Cardiac muscle cell (in vitro differentiated cells and primary cell): ENCODE measurements around the gene ATF2. TPM values are rescaled to one million over a fixed set of nuclear protein-coding genes. Genes with fewer than 3 reads are reported as not detected.

Experiments
- DNase-seq, 2 donors: peaks; one replicate each; pipeline versions ENCODE4 v3.0.0 to v3.0.0-alpha.2; 2010 to 2017; ENCODE audit warnings: low read depth in 1 of 2, low spot score in 1 of 2
- H3K27ac ChIP-seq: fragments of 200-600 bp; sonication (generic); 2 replicates; pipeline ENCODE4 v1.5.1; 2016
- H3K27me3 ChIP-seq: fragments of 200-600 bp; sonication (generic); 2 replicates; pipeline ENCODE4 v1.6.0; 2016; ENCODE audit warnings: control low read depth
- H3K36me3 ChIP-seq: fragments of 200-600 bp; sonication (generic); 2 replicates; pipeline ENCODE4 v1.5.1; 2016; ENCODE audit warnings: control low read depth
- H3K4me1 ChIP-seq: fragments of 200-600 bp; sonication (generic); 2 replicates; pipeline ENCODE4 v1.8.1; 2017; ENCODE audit warnings: low read depth, mild to moderate bottlenecking, mixed run types
- H3K4me3 ChIP-seq: fragments of 200-600 bp; sonication (generic); 2 replicates; pipeline ENCODE4 v1.5.1; 2016; ENCODE audit warnings: mild to moderate bottlenecking
- H3K9me3 ChIP-seq: fragments of 200-600 bp; sonication (generic); 2 replicates; pipeline ENCODE4 v1.5.1; 2017; ENCODE audit warnings: low read depth, mild to moderate bottlenecking, control low read depth
- CTCF ChIP-seq: IDR thresholded peaks from 2 replicates; pipeline ENCODE4 v1.5.1; 2012; ENCODE audit warnings: low read depth, mild to moderate bottlenecking, low read length
- polyA plus RNA-seq: library from polyadenylated mRNA; unstranded; fragments of >200 nt; fragmentation: Nextera tagmentation; extraction: Ambion mirVana; gene quantifications from 2 replicates; pipeline ENCODE4 v1.2.1, GENCODE V29; 2016
- total RNA-seq: library from RNA; depleted of rRNA; stranded (reverse); fragments of >200 nt; gene quantifications from 2 replicates; pipeline ENCODE4 v1.2.3, GENCODE V29; 2016

Gene ATF2
- total and polyA plus RNA-seq, 2 experiments from 2014 or later = 25.7 to 40.9 TPM

- Histone ChIP-seq H3K9me3 (no peaks in the 10 kb centered on the region), H3K36me3 (no peaks in the 10 kb centered on the region), H3K4me1 (no peaks in the 10 kb centered on the region), H3K27ac (no peak overlapping the region), H3K27me3 (no peaks in the 10 kb centered on the region), H3K4me3 (no peak overlapping the region)
- TF ChIP-seq CTCF = no peak
- no peak for DNase-seq
Measured at GRCh38 chr2:175027755-175028154, 140.2 kb downstream of the ATF2 start.

GRCh38 chr2:175026385-175026784 is 141.6 kb downstream of the ATF2 start:
- Histone ChIP-seq H3K4me3 (no peak overlapping the region), H3K27me3 (no peaks in the 10 kb centered on the region), H3K36me3 (no peaks in the 10 kb centered on the region), H3K27ac (no peak overlapping the region), H3K4me1 (no peaks in the 10 kb centered on the region), H3K9me3 (no peaks in the 10 kb centered on the region)
- DNase-seq = no peak
- TF ChIP-seq CTCF = no peak

- Histone ChIP-seq H3K9me3 (no peaks in the 10 kb centered on the region), H3K27ac (no peak overlapping the region), H3K4me1 (no peaks in the 10 kb centered on the region), H3K36me3 (no peaks in the 10 kb centered on the region), H3K4me3 (no peak overlapping the region), H3K27me3 (no peaks in the 10 kb centered on the region)
- no peak for TF ChIP-seq CTCF
- DNase-seq = no peak
Measured at GRCh38 chr2:175025946-175026345, 142.1 kb downstream of the ATF2 start.

GRCh38 chr2:175025233-175025632 is 142.8 kb downstream of the ATF2 start:
- no peaks in the 10 kb centered on the region for H3K4me1 ChIP-seq
- DNase-seq = no peak
- H3K36me3 ChIP-seq = no peaks in the 10 kb centered on the region
- H3K4me3 ChIP-seq = no peak overlapping the region
- H3K27ac ChIP-seq = no peak overlapping the region
- no peaks in the 10 kb centered on the region for H3K27me3 ChIP-seq
- no peaks in the 10 kb centered on the region for H3K9me3 ChIP-seq
- no peak for TF ChIP-seq CTCF

GRCh38 chr2:175022923-175023322 is 145.1 kb downstream of the ATF2 start:
- no peak for TF ChIP-seq CTCF
- Histone ChIP-seq H3K27ac (no peak overlapping the region), H3K4me1 (no peaks in the 10 kb centered on the region)

More at GRCh38 chr2:175022923-175023322, 145.1 kb downstream of the ATF2 start:
- Histone ChIP-seq H3K27me3 (no peaks in the 10 kb centered on the region), H3K9me3 (no peaks in the 10 kb centered on the region), H3K4me3 (no peak overlapping the region), H3K36me3 (no peaks in the 10 kb centered on the region)
- DNase-seq = no peak

Other genes starting within 250 kb of the ATF2 start
- 47.0 and 64.3 TPM in 2 replicates for gene CHN1, start 162.8 kb downstream of the ATF2 start, total RNA-seq
- gene CHN1, start 162.8 kb downstream of the ATF2 start, polyA plus RNA-seq = 70.8 and 90.2 TPM in 2 replicates
- gene ATP5MC3, start 13.5 kb upstream of the ATF2 start, total RNA-seq = 300 and 457 TPM in 2 replicates
- gene ATP5MC3, start 13.5 kb upstream of the ATF2 start, polyA plus RNA-seq = 1,477 and 2,044 TPM in 2 replicates